ENCODE data around the gene PDP2.
A peak's percentile ranks its signal among the peaks of the same experiment; 100 is the strongest.

- TF ChIP-seq CTCF (IDR thresholded peaks at IDR 0.05; ENCODE audit: low read depth, low read length, poor library complexity, severe bottlenecking) (no peak), EZH2phosphoT487 (IDR thresholded peaks at IDR 0.05; ENCODE audit: borderline replicate concordance, low read length) (peak; percentile 73; the same call in 1 of the 2 replicates)
Measured at GRCh38 chr16:66925322-66925840, 45.1 kb downstream of the PDP2 start, which contains the start of gene RRAD.
